SIG-M5 treated with dmso at 0.1 percent for 504 hours (cell line): ENCODE measurements around the gene IRGC.
A peak's percentile ranks its signal among the peaks of the same experiment; 100 is the strongest.

Experiments used
- DNase-seq: peaks from one replicate; lab custom pipeline; 2025; ENCODE audit not compliant: unreplicated experiment; lab: John Stamatoyannopoulos, UW

Gene IRGC

GRCh38 chr19:43690890-43691289 is 25.0 kb upstream of the IRGC start:
- DNase-seq = peak; percentile 30

- no peak for DNase-seq
Measured at GRCh38 chr19:43691755-43692154, 24.1 kb upstream of the IRGC start.

DNA sequence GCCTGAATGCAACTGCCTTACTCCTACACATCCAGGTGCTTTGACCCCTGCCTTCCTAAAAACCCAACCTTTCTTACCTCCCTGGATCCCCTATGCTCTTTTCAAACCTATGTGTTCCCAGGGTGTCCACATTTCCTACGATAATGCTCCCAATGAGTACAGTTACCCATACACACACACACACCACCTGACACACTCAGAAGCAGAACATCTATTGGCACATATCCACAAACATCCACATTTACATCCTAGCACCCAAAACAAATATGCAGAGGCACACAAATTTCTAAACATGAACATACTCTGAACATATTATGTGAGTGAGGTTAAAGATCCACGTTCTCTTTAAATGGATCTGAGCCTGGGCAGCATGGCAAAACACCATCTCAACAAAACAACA is 23.5 kb upstream of the IRGC start:
- no peak for DNase-seq

DNA sequence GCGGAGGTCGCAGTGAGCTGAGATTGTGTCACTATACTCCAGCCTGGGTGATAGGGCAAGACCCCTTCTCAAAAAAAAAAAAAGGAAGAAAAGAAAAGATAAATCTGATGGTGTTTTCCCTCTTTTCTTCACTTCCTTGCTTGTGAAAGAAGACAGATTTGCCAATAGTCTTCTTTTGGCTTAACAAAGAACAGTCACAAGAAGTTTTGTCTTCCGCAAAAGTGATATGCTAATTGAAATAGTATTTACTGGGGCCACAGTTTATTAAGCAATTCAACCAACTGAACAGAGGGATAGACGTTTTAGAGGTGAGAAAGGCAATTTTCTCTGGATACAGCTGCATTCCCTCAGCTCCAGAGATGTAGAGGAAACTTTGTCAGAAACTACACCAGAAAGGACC is 23.0 kb upstream of the IRGC start:
- DNase-seq = peak; percentile 77

DNA sequence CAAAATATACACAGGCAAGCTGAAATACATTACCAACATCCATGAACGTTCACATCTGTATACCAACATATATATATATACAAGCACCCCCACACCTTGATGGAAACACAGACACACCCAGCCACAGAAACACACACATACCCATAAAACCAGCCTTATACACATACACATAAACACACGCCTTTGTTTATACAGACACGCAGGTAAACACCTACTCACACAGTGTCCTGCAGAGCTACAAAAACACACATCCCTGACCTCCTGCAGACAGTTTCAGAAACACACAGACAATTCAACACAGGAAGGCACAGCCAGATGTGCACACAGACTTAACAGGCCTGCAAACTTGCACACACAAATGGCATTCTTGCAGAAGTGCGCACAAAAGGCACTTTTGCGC is 21.3 kb upstream of the IRGC start:
- DNase-seq = no peak

- DNase-seq = peak; percentile 29
Measured at GRCh38 chr19:43695985-43696704, 19.7 kb upstream of the IRGC start.

- DNase-seq = no peak
Measured at GRCh38 chr19:43697295-43697694, 18.6 kb upstream of the IRGC start.

- peak; percentile 16 for DNase-seq
Measured at GRCh38 chr19:43699506-43700394, 16.1 kb upstream of the IRGC start.

GRCh38 chr19:43700395-43701000 is 15.4 kb upstream of the IRGC start:
- DNase-seq = peak; percentile 78

DNA sequence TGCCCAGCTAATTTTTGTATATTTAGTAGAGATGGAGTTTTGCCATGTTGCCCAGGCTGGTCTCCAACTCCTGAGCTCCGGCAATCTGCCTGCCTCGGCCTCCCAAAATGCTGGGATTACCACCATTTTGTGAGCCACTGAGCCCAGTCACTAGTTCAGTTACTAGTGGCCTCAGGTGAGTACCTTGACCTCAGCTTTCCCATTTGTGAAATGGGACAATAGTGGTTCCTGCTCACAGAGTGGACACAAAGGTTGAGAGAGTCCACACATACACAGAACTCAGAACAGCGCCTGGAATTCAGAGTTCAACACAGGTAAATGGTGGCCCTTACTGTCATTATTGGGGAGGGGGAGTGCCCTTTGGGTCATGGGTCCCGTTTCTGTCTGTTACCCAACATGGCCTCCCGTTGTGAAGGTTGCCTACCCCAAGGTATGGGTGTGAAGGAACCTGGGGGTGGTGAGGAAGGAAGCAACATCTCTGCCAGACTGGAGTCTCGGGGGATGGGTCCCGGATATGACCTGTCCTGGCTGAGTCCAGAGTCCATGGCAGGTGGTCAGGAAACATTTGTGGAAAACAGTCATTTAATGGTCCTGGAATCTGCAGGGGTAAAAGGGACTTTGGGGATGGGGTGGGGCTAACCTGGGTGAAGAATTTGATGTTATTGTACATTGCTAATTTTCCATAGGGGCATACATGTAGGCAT is 11.7 kb upstream of the IRGC start:
- no peak for DNase-seq

DNA sequence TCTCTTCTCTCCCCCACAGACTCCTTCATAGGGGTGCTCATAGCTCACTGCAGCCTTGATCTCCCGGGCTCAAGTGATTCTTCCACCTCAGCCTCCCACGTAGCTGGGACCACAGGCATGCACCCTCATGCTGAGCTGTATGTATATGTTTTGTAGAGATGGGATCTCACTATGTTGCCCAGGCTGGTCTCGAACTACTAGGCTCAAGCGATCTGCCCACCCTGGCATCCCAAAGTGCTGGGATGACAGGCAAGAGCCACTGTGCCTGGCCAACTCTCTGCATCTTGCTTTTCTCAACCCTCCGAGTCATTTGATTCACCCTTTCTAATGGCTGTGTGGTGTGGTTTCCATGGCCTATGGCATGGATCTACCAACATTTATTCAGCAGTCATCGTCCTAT is 10.1 kb upstream of the IRGC start:
- no peak for DNase-seq

DNA sequence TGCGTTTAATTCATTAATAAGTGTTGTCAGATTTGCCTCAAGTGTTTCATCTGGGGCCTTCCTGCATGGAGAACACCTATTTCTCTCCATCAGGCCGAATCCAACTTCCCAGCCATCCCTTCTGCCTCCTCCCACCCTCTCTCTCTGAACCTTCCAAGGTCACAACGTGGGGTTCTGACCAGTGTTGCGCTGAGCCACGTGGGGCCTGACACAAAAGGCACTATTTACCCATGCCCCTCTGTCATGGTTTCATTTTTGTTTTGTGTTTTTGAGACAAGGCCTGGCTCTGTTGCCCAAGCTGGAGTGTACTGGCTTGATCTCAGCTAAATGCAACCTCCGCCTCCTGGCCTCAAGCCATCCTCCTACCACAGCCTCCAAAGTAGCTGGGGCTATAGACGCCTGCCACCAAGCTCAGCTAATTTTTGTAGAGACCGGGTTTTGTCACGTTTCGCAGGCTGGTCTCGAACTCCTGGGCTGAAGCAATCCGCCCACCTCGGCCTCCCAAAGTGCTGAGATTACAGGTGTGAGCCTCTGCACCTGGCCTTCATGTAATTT is 8.6 kb upstream of the IRGC start:
- no peak for DNase-seq

DNA sequence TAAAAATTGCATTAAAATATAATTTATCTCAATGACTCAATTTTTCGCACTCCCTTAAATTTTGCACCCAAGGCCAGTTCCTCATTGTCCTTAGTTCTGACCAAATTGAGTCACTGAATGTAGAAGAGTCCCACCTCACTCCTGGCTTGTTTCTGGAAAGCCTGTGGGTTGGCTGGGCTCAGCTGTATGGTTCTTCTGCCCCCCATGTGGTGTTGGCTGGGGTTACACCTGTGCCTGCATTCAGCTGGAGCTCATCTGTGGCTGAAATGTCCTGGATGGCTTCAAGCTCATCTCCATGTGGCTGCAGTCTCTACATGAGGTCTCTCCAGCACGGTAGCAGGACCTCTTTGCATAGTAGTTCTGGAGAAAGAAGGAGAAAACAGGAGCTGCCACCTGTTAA is 7.2 kb upstream of the IRGC start:
- DNase-seq = no peak

GRCh38 chr19:43711751-43712355 is 4.0 kb upstream of the IRGC start:
- DNase-seq = no peak

DNA sequence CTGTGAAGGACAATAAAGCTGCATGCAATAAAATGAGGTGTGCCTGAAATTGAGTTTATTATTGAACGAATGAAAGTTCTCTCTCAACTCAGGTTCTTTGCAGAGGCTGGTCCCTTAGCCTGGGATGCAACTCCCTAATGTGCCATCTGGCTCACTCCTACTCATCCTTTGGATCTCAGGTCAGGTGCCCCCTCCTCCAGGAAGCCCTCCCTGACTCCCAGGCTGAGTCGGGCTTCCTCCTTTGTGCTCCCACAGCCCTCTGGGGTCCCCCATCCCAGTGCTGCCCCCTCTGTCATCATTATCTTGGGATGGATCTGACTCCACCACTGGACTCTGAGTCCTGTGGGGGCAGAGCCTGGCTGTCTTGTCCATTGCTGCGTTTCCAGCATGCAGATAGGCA is 2.7 kb upstream of the IRGC start:
- DNase-seq = no peak

DNA sequence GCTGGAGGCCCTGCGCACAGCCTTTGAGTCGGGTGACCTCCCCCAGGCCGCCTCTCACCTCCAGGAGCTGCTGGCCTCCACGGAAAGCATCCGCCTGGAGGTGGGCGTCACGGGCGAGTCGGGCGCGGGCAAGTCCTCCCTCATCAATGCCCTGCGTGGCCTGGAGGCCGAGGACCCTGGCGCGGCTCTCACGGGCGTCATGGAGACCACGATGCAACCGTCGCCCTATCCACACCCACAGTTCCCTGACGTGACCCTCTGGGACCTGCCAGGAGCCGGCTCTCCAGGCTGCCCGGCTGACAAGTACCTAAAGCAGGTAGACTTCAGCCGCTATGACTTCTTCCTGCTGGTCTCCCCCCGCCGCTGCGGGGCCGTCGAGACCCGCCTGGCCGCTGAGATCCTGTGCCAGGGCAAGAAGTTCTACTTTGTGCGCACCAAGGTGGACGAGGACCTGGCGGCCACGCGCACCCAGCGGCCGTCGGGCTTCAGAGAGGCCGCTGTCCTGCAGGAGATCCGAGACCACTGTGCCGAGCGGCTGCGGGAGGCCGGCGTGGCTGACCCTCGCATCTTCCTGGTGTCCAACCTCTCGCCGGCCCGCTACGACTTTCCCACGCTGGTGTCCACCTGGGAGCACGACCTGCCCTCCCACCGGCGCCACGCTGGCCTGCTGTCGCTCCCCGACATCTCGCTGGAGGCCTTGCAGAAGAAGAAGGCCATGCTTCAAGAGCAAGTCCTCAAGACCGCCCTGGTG is 2.9 kb downstream of the IRGC start:
- DNase-seq = no peak

GRCh38 chr19:43719378-43719868 is 3.5 kb downstream of the IRGC start:
- DNase-seq = no peak

DNA sequence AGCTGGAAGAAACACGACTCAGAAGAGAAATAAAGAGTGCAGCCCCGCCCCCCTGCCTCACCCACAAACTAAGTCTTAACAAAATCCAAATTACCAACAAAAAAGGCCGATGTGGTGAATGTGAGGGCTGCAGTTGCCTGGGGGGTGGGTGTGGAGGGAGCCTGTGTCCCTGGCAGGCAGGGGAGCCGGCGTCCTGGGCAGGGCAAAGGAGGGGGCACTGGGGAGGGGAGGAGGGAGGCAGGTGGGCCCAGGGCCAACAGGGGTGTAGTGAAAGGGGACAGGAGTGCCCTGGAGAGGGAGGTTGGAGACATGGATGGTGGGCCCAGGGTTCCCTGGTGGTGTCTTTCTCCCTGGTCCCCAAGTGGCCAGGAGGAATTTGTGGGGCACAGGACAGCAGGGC is 4.0 kb downstream of the IRGC start:
- DNase-seq = no peak

DNA sequence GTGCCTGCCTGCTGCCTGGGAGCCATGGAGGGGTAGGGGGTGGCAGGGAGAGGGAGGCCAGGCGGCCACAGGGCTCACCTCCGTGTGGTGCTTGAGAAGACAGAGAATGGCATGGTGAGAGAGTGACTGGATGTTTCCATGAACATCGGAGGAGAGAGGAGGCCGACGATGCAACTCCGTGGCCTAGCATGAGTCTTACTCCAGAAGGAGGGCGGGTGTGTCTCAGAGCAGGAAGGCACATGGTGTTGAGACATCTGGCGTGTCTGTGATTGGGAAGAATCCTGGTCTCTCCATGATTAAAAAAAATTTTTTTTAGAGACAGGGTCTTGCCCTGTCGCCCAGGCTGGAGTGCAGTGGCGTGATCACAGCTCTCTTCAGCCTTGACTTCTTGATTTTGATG is 5.1 kb downstream of the IRGC start:
- DNase-seq = no peak
